Transverse colon (tissue), 4 donors: ENCODE measurements around the gene LRP1. TPM values are rescaled to one million over a fixed set of nuclear protein-coding genes. Genes with fewer than 3 reads are reported as not detected.

ENCODE experiments used
- small RNA-seq, 4 donors: library from RNA; depleted of rRNA; stranded (forward); fragments of <200 nt; gene quantifications; one replicate each; pipeline ENCODE3, GENCODE V24; 2016
- total RNA-seq, 4 donors: library from RNA; depleted of rRNA; stranded (reverse); fragments of >200 nt; gene quantifications; one replicate each; pipeline ENCODE4 v1.1.0, GENCODE V29; 2016

Gene LRP1
- total RNA-seq, 4 donors from 2014 or later: 94.3 to 248 (median 199) TPM

Small RNA genes within 50 kb of the gene (small RNA-seq; reads per million reads assigned to genes)
- 0.53 to 0.98 (median 0.71) reads per million in 4 donors for gene MIR1228

Other genes with a start within 250 kb of the LRP1 start
- not detected for gene SDR9C7, start 194.1 kb upstream of the LRP1 start, total RNA-seq
- under 1 TPM in 2 of 4 donors, not detected in 2; 0.48 to 0.55 TPM for gene RDH16, start 170.9 kb upstream of the LRP1 start, total RNA-seq
- gene ZBTB39, start 121.9 kb upstream of the LRP1 start, total RNA-seq: 1 to 10 TPM; 3.4 to 8.0 (median 4.8) TPM
- gene TAC3, start 112.0 kb upstream of the LRP1 start, total RNA-seq: 10 to 100 TPM in 1 of 4 donors, 1 to 10 TPM in 2, not detected in 1; 2.5 to 47.1 (median 9.2) TPM
- gene MYO1A, start 78.4 kb upstream of the LRP1 start, total RNA-seq: 100 to 1,000 TPM; 118 to 234 (median 184) TPM
- 10 to 100 TPM in 1 of 4 donors, 1 to 10 TPM in 3; 4.0 to 66.7 (median 5.2) TPM for gene NEMP1, start 49.7 kb upstream of the LRP1 start, total RNA-seq
- 1 to 10 TPM; 2.6 to 9.1 (median 4.7) TPM for gene NAB2, start 39.4 kb upstream of the LRP1 start, total RNA-seq
- 100 to 1,000 TPM; 181 to 318 (median 198) TPM for gene STAT6, start 17.1 kb upstream of the LRP1 start, total RNA-seq
- gene LRP1-AS, start 19.1 kb downstream of the LRP1 start, total RNA-seq: not detected
- not detected for gene NXPH4, start 88.3 kb downstream of the LRP1 start, total RNA-seq
- gene SHMT2, start 101.2 kb downstream of the LRP1 start, total RNA-seq: 100 to 1,000 TPM in 1 of 4 donors, 10 to 100 TPM in 3; 29.2 to 104 (median 33.4) TPM
- 1 to 10 TPM; 1.8 to 3.3 (median 1.9) TPM for gene STAC3, start 122.7 kb downstream of the LRP1 start, total RNA-seq